ENCODE results near the gene ZSCAN20. TPM values are rescaled to one million over a fixed set of nuclear protein-coding genes. Genes with fewer than 3 reads are reported as not detected.

Gene ZSCAN20
- total RNA-seq, 1 experiment from 2014 or later: 9.0 TPM

GRCh38 chr1:33464552-33464951, 7.9 kb upstream of the ZSCAN20 start:
- Histone ChIP-seq H3K4me1 (ENCODE audit: control insufficient read depth in 1 of 2, insufficient read depth in 2 of 2, low read length in 2 of 2) (peaks cover 8 to 21% of the 10 kb centered on the region in 2 experiments; a peak in 3 of 4 replicates), H3K9ac (ENCODE audit: low read length) (no peak overlapping the region), H2AFZ (ENCODE audit: low read depth, low read length, poor library complexity, severe bottlenecking) (no peak overlapping the region), H3K27ac (ENCODE audit: low read depth, low read length) (no peak overlapping the region), H3K4me3 (replicated peaks in 1 of 2; ENCODE audit: low read depth in 1 of 2, low read length in 2 of 2) (no peak overlapping the region), H3K36me3 (ENCODE audit: control insufficient read depth in 1 of 2, insufficient read depth in 2 of 2, low read length in 2 of 2) (no peaks in the 10 kb centered on the region), H3K27me3 (ENCODE audit: insufficient read depth, low read length) (no peaks in the 10 kb centered on the region), H3K4me2 (ENCODE audit: low read length) (no peak overlapping the region), H3K9me2 (ENCODE audit: insufficient read depth) (no peaks in the 10 kb centered on the region), H4K20me1 (ENCODE audit: insufficient read depth) (no peaks in the 10 kb centered on the region), H3K9me3 (ENCODE audit: control insufficient read depth in 1 of 2, insufficient read depth in 1 of 2, low read depth in 1 of 2, low read length in 2 of 2) (no peaks in the 10 kb centered on the region), H3K79me2 (ENCODE audit: insufficient read depth, low read length) (no peaks in the 10 kb centered on the region)
- TF ChIP-seq YY1 (IDR thresholded peaks at IDR 0.05; ENCODE audit: extremely low read depth, insufficient replicate concordance, low read depth, low read length): no peak
- TF ChIP-seq TCF7L2 (IDR thresholded peaks at IDR 0.05; ENCODE audit: borderline replicate concordance, extremely low read depth, insufficient read depth, insufficient read length): no peak
- TF ChIP-seq ZNF274 (IDR thresholded peaks at IDR 0.05; ENCODE audit: low read depth, low read length): no peak
- ATAC-seq (no peak), DNase-seq (ENCODE audit: low read depth, low spot score) (no peak)
- ChIA-PET RAD21 (ENCODE audit: low non-redundant PET in 1 of 2, low total read pairs in 2 of 2, uncharacterized antibody in 2 of 2, unreplicated experiment in 2 of 2) (no interaction called here), POLR2A (no interaction called here), CTCF (no interaction called here)
- no TSS peak for BruUV-seq (replicated peaks)
- intact Hi-C loops (cut with micrococcal nuclease): no loop called here

- ATAC-seq: no peak
Measured at GRCh38 chr1:33465316-33465715, 7.1 kb upstream of the ZSCAN20 start.

More at GRCh38 chr1:33465316-33465715, 7.1 kb upstream of the ZSCAN20 start:
- Histone ChIP-seq H3K9me2 (ENCODE audit: insufficient read depth) (no peaks in the 10 kb centered on the region), H3K4me3 (replicated peaks in 1 of 2; ENCODE audit: low read depth in 1 of 2, low read length in 2 of 2) (no peak overlapping the region), H3K4me2 (ENCODE audit: low read length) (no peak overlapping the region), H3K4me1 (ENCODE audit: control insufficient read depth in 1 of 2, insufficient read depth in 2 of 2, low read length in 2 of 2) (peaks cover 2 to 17% of the 10 kb centered on the region in 2 experiments; a peak in 3 of 4 replicates), H3K9me3 (ENCODE audit: control insufficient read depth in 1 of 2, insufficient read depth in 1 of 2, low read depth in 1 of 2, low read length in 2 of 2) (no peaks in the 10 kb centered on the region), H3K9ac (ENCODE audit: low read length) (no peak overlapping the region), H2AFZ (ENCODE audit: low read depth, low read length, poor library complexity, severe bottlenecking) (no peak overlapping the region), H3K36me3 (ENCODE audit: control insufficient read depth in 1 of 2, insufficient read depth in 2 of 2, low read length in 2 of 2) (no peaks in the 10 kb centered on the region), H3K27me3 (ENCODE audit: insufficient read depth, low read length) (no peaks in the 10 kb centered on the region), H3K79me2 (ENCODE audit: insufficient read depth, low read length) (no peaks in the 10 kb centered on the region), H3K27ac (ENCODE audit: low read depth, low read length) (no peak overlapping the region), H4K20me1 (ENCODE audit: insufficient read depth) (no peaks in the 10 kb centered on the region)
- ChIA-PET RAD21 (ENCODE audit: low non-redundant PET in 1 of 2, low total read pairs in 2 of 2, uncharacterized antibody in 2 of 2, unreplicated experiment in 2 of 2) (no interaction called here), CTCF (no interaction called here), POLR2A (no interaction called here)
- intact Hi-C loops (cut with micrococcal nuclease): no loop called here
- TF ChIP-seq TCF7L2 (IDR thresholded peaks at IDR 0.05; ENCODE audit: borderline replicate concordance, extremely low read depth, insufficient read depth, insufficient read length): no peak
- no peak for TF ChIP-seq JUND (IDR thresholded peaks at IDR 0.05)
- no peak for TF ChIP-seq MAX (IDR thresholded peaks at IDR 0.05)
- TF ChIP-seq POLR2AphosphoS5 (IDR thresholded peaks at IDR 0.05; ENCODE audit: low read depth, low read length): no peak
- no peak for TF ChIP-seq ZNF274 (IDR thresholded peaks at IDR 0.05; ENCODE audit: low read depth, low read length)
- no peak for TF ChIP-seq EZH2phosphoT487 (IDR thresholded peaks at IDR 0.05; ENCODE audit: borderline replicate concordance)
- no peak for TF ChIP-seq SIN3A (IDR thresholded peaks at IDR 0.05; ENCODE audit: low read depth)
- no peak for TF ChIP-seq FOSL1 (IDR thresholded peaks at IDR 0.05; ENCODE audit: low read depth)
- no peak for TF ChIP-seq EZH2 (IDR thresholded peaks at IDR 0.05)
- TF ChIP-seq CTCF (IDR thresholded peaks at IDR 0.05 in 2 of 3, conservative IDR thresholded peaks at IDR 0.05 in 1 of 3; ENCODE audit: borderline replicate concordance in 1 of 3, insufficient read depth in 1 of 3, low read depth in 2 of 3, low read length in 2 of 3): no peak
- no peak for TF ChIP-seq ELF1 (IDR thresholded peaks at IDR 0.05; ENCODE audit: borderline replicate concordance, low read depth)
- TF ChIP-seq RAD21 (IDR thresholded peaks at IDR 0.05; ENCODE audit: low read depth): no peak
- BruUV-seq (replicated peaks): no TSS peak
- no peak for DNase-seq (ENCODE audit: low read depth, low spot score)

Data from HCT116 (cell line).